Hepatocyte (in vitro differentiated cells): ENCODE measurements around the gene ADAMTS12. TPM values are rescaled to one million over a fixed set of nuclear protein-coding genes. Genes with fewer than 3 reads are reported as not detected.
A peak's percentile ranks its signal among the peaks of the same experiment; 100 is the strongest.
"Not testable (repeated sequence)": the region's sequence is repeated elsewhere in the genome, so short reads cannot be mapped to it uniquely, and the experiment has no call there.

ENCODE experiments used
- DNase-seq: peaks from one replicate; pipeline ENCODE4 v3.0.0-alpha.2; 2016; ENCODE audit warnings: low spot score
- H2AFZ ChIP-seq: fragments of 200-600 bp; sonication (generic); 2 replicates; pipeline ENCODE4 v1.6.0; 2016; ENCODE audit warnings: antibody characterized with exemption, mild to moderate bottlenecking
- H3K27ac ChIP-seq: fragments of 200-600 bp; sonication (generic); 2 replicates; pipeline ENCODE4 v1.5.1; 2016; ENCODE audit warnings: mild to moderate bottlenecking
- H3K27me3 ChIP-seq: fragments of 200-600 bp; sonication (generic); 2 replicates; pipeline ENCODE4 v1.6.1; 2016
- H3K36me3 ChIP-seq: fragments of 200-600 bp; sonication (generic); replicated peaks from 2 replicates; pipeline ENCODE4 v1.5.1; 2016; ENCODE audit warnings: low read depth; ENCODE audit not compliant: insufficient read depth
- H3K4me1 ChIP-seq: fragments of 200-600 bp; sonication (generic); 2 replicates; pipeline ENCODE4 v1.5.1; 2016; ENCODE audit warnings: mild to moderate bottlenecking, moderate library complexity; ENCODE audit not compliant: insufficient read depth
- H3K4me2 ChIP-seq: fragments of 200-600 bp; sonication (generic); 2 replicates; pipeline ENCODE4 v1.6.0; 2016
- H3K4me3 ChIP-seq: fragments of 200-600 bp; sonication (generic); 2 replicates; pipeline ENCODE4 v1.5.1; 2016; ENCODE audit warnings: mild to moderate bottlenecking
- H3K79me2 ChIP-seq: fragments of 200-600 bp; sonication (generic); 2 replicates; pipeline ENCODE4 v1.6.0; 2017; ENCODE audit warnings: mild to moderate bottlenecking
- H3K9me2 ChIP-seq: fragments of 200-600 bp; sonication (generic); replicated peaks from 2 replicates; pipeline ENCODE4 v1.6.0; 2017; ENCODE audit warnings: mild to moderate bottlenecking; ENCODE audit not compliant: insufficient read depth
- H3K9me3 ChIP-seq: fragments of 200-600 bp; sonication (generic); 2 replicates; pipeline ENCODE4 v1.5.1; 2016; ENCODE audit warnings: low read depth, mild to moderate bottlenecking
- H4K20me1 ChIP-seq: fragments of 200-600 bp; sonication (generic); 2 replicates; pipeline ENCODE4 v1.6.0; 2016; ENCODE audit warnings: mild to moderate bottlenecking; ENCODE audit not compliant: insufficient read depth, poor library complexity, severe bottlenecking
- CTCF ChIP-seq: fragments of 200-600 bp; sonication (generic); IDR thresholded peaks from 2 replicates; pipeline ENCODE4 v1.5.1; 2016; ENCODE audit warnings: antibody characterized with exemption, mild to moderate bottlenecking; ENCODE audit not compliant: poor library complexity
- EZH2 ChIP-seq: fragments of 200-600 bp; sonication (generic); IDR thresholded peaks from 2 replicates; pipeline ENCODE4 v1.6.1; 2016; ENCODE audit warnings: antibody characterized with exemption, mild to moderate bottlenecking, borderline replicate concordance
- EZH2phosphoT487 ChIP-seq: fragments of 200-600 bp; sonication (generic); IDR thresholded peaks from one replicate; pipeline ENCODE4 v1.6.1; 2018; ENCODE audit warnings: antibody characterized with exemption, mild to moderate bottlenecking, low read depth, moderate library complexity; ENCODE audit not compliant: unreplicated experiment, severe bottlenecking
- WGBS: methylation state at CpG from one replicate; pipeline ENCODE4 v1.1.6; 2016; ENCODE audit warnings: low lambda C conversion rate; ENCODE audit errors: missing lambda C conversion rate; 5-methylcytosine and 5-hydroxymethylcytosine counted together
- polyA plus RNA-seq: library from polyadenylated mRNA; unstranded; fragments of >200 nt; fragmentation: Nextera tagmentation; extraction: Ambion mirVana; gene quantifications from 2 replicates; pipeline ENCODE4 v1.2.1, GENCODE V29; 2016
- total RNA-seq: library from RNA; depleted of rRNA; stranded (reverse); fragments of >200 nt; gene quantifications from 2 replicates; pipeline ENCODE4 v1.2.3, GENCODE V29; 2014

The ADAMTS12 gene
- total and polyA plus RNA-seq, 2 experiments from 2014 or later, result 3.2 to 8.9 TPM

- Histone ChIP-seq H3K36me3 (no peaks in the 10 kb centered on the region), H3K4me1 (no peaks in the 10 kb centered on the region), H4K20me1 (peaks cover 3% of the 10 kb centered on the region), H2AFZ (no peak overlapping the region), H3K27me3 (no peaks in the 10 kb centered on the region), H3K4me3 (no peak overlapping the region), H3K79me2 (no peaks in the 10 kb centered on the region), H3K9me2 (no peaks in the 10 kb centered on the region), H3K27ac (no peak overlapping the region), H3K4me2 (no peak overlapping the region), H3K9me3 (no peaks in the 10 kb centered on the region)
- no peak for TF ChIP-seq CTCF
- TF ChIP-seq EZH2phosphoT487, result no peak
- TF ChIP-seq EZH2, result no peak
- no peak for DNase-seq
- WGBS, result 92% methylated on average over 3 of the region's 3 CpGs
Measured at GRCh38 chr5:33880319-33880718, 11.5 kb downstream of the ADAMTS12 start.

GRCh38 chr5:33877449-33877848, 14.3 kb downstream of the ADAMTS12 start:
- no peaks in the 10 kb centered on the region for H3K36me3 ChIP-seq
- no peak overlapping the region for H2AFZ ChIP-seq
- WGBS, result 91% methylated on average over 4 of the region's 4 CpGs
- H3K4me2 ChIP-seq, result no peak overlapping the region
- no peaks in the 10 kb centered on the region for H3K27me3 ChIP-seq
- TF ChIP-seq EZH2phosphoT487 (no peak), CTCF (no peak), EZH2 (no peak)
- no peaks in the 10 kb centered on the region for H3K9me3 ChIP-seq
- H4K20me1 ChIP-seq, result no peaks in the 10 kb centered on the region
- H3K9me2 ChIP-seq, result no peaks in the 10 kb centered on the region
- H3K79me2 ChIP-seq, result no peaks in the 10 kb centered on the region
- H3K27ac ChIP-seq, result no peak overlapping the region
- no peak for DNase-seq
- H3K4me1 ChIP-seq, result no peaks in the 10 kb centered on the region
- no peak overlapping the region for H3K4me3 ChIP-seq

GRCh38 chr5:33867241-33867640, 24.5 kb downstream of the ADAMTS12 start:
- Histone ChIP-seq H3K4me3 (no peak overlapping the region), H3K27ac (no peak overlapping the region), H4K20me1 (no peaks in the 10 kb centered on the region), H3K9me3 (no peaks in the 10 kb centered on the region), H3K4me1 (no peaks in the 10 kb centered on the region), H3K27me3 (no peaks in the 10 kb centered on the region), H3K79me2 (no peaks in the 10 kb centered on the region), H3K36me3 (no peaks in the 10 kb centered on the region), H3K4me2 (no peak overlapping the region), H3K9me2 (no peaks in the 10 kb centered on the region), H2AFZ (no peak overlapping the region)
- TF ChIP-seq CTCF, result no peak
- DNase-seq, result no peak
- WGBS, result 100% methylated on average over 1 of the region's 1 CpG

GRCh38 chr5:33859177-33859576, 32.6 kb downstream of the ADAMTS12 start:
- H3K9me3 ChIP-seq, H2AFZ ChIP-seq, H3K27me3 ChIP-seq, H3K79me2 ChIP-seq, H3K9me2 ChIP-seq, H3K4me2 ChIP-seq, H3K27ac ChIP-seq, H3K4me3 ChIP-seq, H3K36me3 ChIP-seq, H4K20me1 ChIP-seq: not testable (repeated sequence)
- DNase-seq, result peak; percentile 37
- 25% methylated on average over 4 of the region's 4 CpGs for WGBS
- H3K4me1 ChIP-seq, result peaks cover 19% of the 10 kb centered on the region
